Epithelial cell of proximal tubule (primary cell): ENCODE data around the gene DYNLL1. TPM values are rescaled to one million over a fixed set of nuclear protein-coding genes. Genes with fewer than 3 reads are reported as not detected.

ENCODE experiments used
- DNase-seq: peaks from one replicate; pipeline ENCODE4 v3.0.0-alpha.2; 2011; ENCODE audit warnings: low read depth
- H3K4me3 ChIP-seq: 2 replicates; pipeline ENCODE4 v1.5.1; 2011; ENCODE audit warnings: low read depth, mild to moderate bottlenecking, low read length
- CTCF ChIP-seq: conservative IDR thresholded peaks from 2 replicates; pipeline ENCODE4 v1.5.1; 2012; ENCODE audit warnings: low read depth, mild to moderate bottlenecking, low read length
- total RNA-seq: library from RNA; depleted of rRNA; stranded (reverse); fragments of >200 nt; gene quantifications from 2 replicates; pipeline ENCODE4 v1.2.3, GENCODE V29; 2015

DYNLL1 gene
- total RNA-seq, 1 donor from 2014 or later, result 357 TPM

GRCh38 chr12:120542166-120542565, 46.3 kb downstream of the DYNLL1 start:
- no peak overlapping the region for H3K4me3 ChIP-seq
- no peak for TF ChIP-seq CTCF

GRCh38 chr12:120544691-120545090, 48.8 kb downstream of the DYNLL1 start:
- no peak overlapping the region for H3K4me3 ChIP-seq
- no peak for TF ChIP-seq CTCF
- no peak for DNase-seq

More at GRCh38 chr12:120542166-120542565, 46.3 kb downstream of the DYNLL1 start:
- DNase-seq, result no peak

DNA sequence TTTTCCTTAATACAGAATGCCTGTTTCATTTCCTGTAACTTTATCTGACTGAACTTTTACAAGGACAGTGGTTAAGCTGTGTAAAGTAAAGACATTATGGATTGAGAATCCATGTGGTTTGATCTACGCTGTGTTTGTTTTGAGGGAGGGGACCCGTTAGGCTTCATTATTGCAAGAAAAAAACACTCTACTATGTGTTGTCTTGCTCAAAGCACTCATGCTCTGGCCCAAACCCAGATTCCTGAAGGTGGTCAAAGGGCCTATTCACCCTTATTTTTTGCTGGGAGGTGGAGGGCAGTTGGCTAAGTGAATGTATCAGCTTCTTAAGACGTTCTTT, 50.1 kb downstream of the DYNLL1 start:
- no peak overlapping the region for H3K4me3 ChIP-seq
- TF ChIP-seq CTCF, result no peak
- DNase-seq, result no peak

Other genes with a start within 250 kb of the DYNLL1 start
- gene PXN, start 230.4 kb upstream of the DYNLL1 start, total RNA-seq, result 84.5 and 100 TPM in 2 replicates
- gene RNU4-2, start 204.2 kb upstream of the DYNLL1 start, total RNA-seq, result under 0.01 TPM in 2 replicates
- under 0.01 TPM in 2 replicates for gene RNU4-1, start 202.9 kb upstream of the DYNLL1 start, total RNA-seq
- 0.35 and 1.2 TPM in 2 replicates for gene SIRT4, start 193.8 kb upstream of the DYNLL1 start, total RNA-seq
- not detected in 2 replicates for gene PLA2G1B, start 168.3 kb upstream of the DYNLL1 start, total RNA-seq
- 5.4 and 25.8 TPM in 2 replicates for gene MSI1, start 126.9 kb upstream of the DYNLL1 start, total RNA-seq
- 572 and 889 TPM in 2 replicates for gene COX6A1, start 58.0 kb upstream of the DYNLL1 start, total RNA-seq
- 31.1 and 39.1 TPM in 2 replicates for gene TRIAP1, start 49.7 kb upstream of the DYNLL1 start, total RNA-seq
- gene GATC, start 49.7 kb upstream of the DYNLL1 start, total RNA-seq, result 23.4 and 25.3 TPM in 2 replicates
- 128 and 142 TPM in 2 replicates for gene SRSF9, start 26.4 kb upstream of the DYNLL1 start, total RNA-seq
- gene COQ5, start 33.0 kb downstream of the DYNLL1 start, total RNA-seq, result 40.8 and 46.3 TPM in 2 replicates
- gene RNF10, start 38.2 kb downstream of the DYNLL1 start, total RNA-seq, result 66.9 and 81.2 TPM in 2 replicates
- 23.1 and 54.5 TPM in 2 replicates for gene POP5, start 85.3 kb downstream of the DYNLL1 start, total RNA-seq
- 0.14 and 1.1 TPM in 2 replicates for gene CABP1, start 144.5 kb downstream of the DYNLL1 start, total RNA-seq
- gene MLEC, start 191.0 kb downstream of the DYNLL1 start, total RNA-seq, result 99.5 and 124 TPM in 2 replicates
- 14.9 and 22.4 TPM in 2 replicates for gene UNC119B, start 214.3 kb downstream of the DYNLL1 start, total RNA-seq
- 16.4 and 25.3 TPM in 2 replicates for gene ACADS, start 229.7 kb downstream of the DYNLL1 start, total RNA-seq